Right lobe of liver (tissue), 6 donors: ENCODE results near the gene TRMT44. TPM values are rescaled to one million over a fixed set of nuclear protein-coding genes. Genes with fewer than 3 reads are reported as not detected.

ENCODE experiments used
- ATAC-seq, 4 donors: fragments of 200-7000 bp; cut with Tn5 transposase; one replicate each; pipeline ENCODE4 v1.9.1; 2020; ENCODE audit warnings: mild to moderate bottlenecking in 4 of 4, moderate library complexity in 4 of 4
- DNase-seq, 3 donors: peaks; one replicate each; pipeline ENCODE4 v3.0.0-alpha.2; 2020
- H3K27ac ChIP-seq, 3 donors: fragments of 200-600 bp; one replicate each; pipeline ENCODE4 v1.8.0; 2022
- H3K27me3 ChIP-seq, 2 donors: fragments of 200-600 bp; one replicate each; pipeline ENCODE4 v1.8.0; 2022
- H3K36me3 ChIP-seq, 4 donors: fragments of 200-600 bp; sonication (generic) in 1 of 4; one replicate each; pipeline versions ENCODE4 v1.5.1 to v1.8.0; 2017 to 2022; ENCODE audit warnings: control low read depth in 1 of 4
- H3K4me1 ChIP-seq, 4 donors: fragments of 200-600 bp; sonication (generic) in 1 of 4; one replicate each; pipeline versions ENCODE4 v1.5.1 to v1.8.0; 2017 to 2022; ENCODE audit warnings: control low read depth in 1 of 4
- H3K4me3 ChIP-seq, 3 donors: fragments of 200-600 bp; one replicate each; pipeline ENCODE4 v1.8.0; 2022
- H3K9me3 ChIP-seq, 4 donors: fragments of 200-600 bp; sonication (generic) in 1 of 4; one replicate each; pipeline versions ENCODE4 v1.5.1 to v1.8.0; 2017 to 2022; ENCODE audit warnings: control low read depth in 1 of 4
- CTCF ChIP-seq, 4 donors: fragments of 200-600 bp in 3 of 4; fragments of 450-650 bp in 1 of 4; IDR thresholded peaks; one replicate each; pipeline versions ENCODE4 v1.5.1 to v1.8.0; 2016 to 2022; ENCODE audit warnings: antibody characterized with exemption in 4 of 4, mild to moderate bottlenecking in 2 of 4
- POLR2A ChIP-seq: fragments of 450-650 bp; IDR thresholded peaks from one replicate; pipeline ENCODE4 v1.6.1; 2017; ENCODE audit warnings: antibody characterized with exemption, mild to moderate bottlenecking
- WGBS: methylation state at CpG from one replicate; pipeline ENCODE4 v1.1.6; 2018; ENCODE audit warnings: low coverage, low lambda C conversion rate; ENCODE audit not compliant: insufficient coverage; ENCODE audit errors: missing lambda C conversion rate; 5-methylcytosine and 5-hydroxymethylcytosine counted together
- intact Hi-C, 2 donors: fragments of 100-400 bp; cut with DNase I; formaldehyde crosslinking; loops; one replicate each; pipeline versions ENCODE4 v1.11.2 to v1.14.1; 2022
- total RNA-seq, 6 experiments: library from RNA; depleted of rRNA in 2 of 6; stranded (reverse); fragments of >200 nt in 2 of 6; fragmentation: NEBNext Ultra II Directional in 3 of 6; extraction: Animal tissue kit (Norgen Biotek cat#: 25700) in 3 of 6; gene quantifications; one replicate each; pipeline versions ENCODE4 v1.1.0 to v1.2.4, GENCODE V29; 2016 to 2023
- donor health status: DM: no; HTN: yes; CAD: no.
- donor health status: DM: no; HTN: no; CAD: no.
- donor health status: DM: no; HTN: no; CAD: no.
- donor health status: DM: no; HTN: yes; CAD: no.
- donor health status: DM: no; HTN: yes; CAD: no.

The TRMT44 gene
- total RNA-seq, 6 experiments from 2014 or later: 8.8 to 10.6 (median 9.6) TPM

DNA sequence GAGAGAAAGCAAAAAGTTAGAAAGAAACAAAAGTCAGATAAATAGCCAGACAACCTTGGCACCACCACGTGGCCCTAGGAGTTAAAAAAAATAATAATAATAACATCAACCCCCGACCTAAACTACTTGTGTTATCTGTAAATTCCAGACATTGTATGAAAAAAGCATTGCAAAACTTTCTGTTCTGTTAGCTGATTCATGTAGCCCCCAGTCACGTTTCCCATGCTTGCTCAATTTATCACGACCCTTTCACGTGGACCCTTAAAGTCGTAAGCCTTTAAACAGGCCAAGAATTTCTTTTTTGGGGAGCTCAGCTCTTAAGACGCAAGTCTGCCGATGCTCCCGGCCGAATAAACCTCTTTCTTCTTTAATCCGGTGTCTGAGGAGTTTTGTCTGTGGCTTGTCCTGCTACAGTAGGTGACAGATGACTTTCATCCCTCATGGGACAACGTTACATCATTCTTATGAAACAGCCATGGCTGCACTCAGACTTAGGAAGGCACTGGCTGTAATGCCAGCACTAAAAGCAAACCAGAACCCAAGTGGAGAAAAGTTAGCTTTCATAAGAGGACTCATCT is 574 bp upstream of the TRMT44 start:
- DNase-seq: no peak
- Histone ChIP-seq H3K4me3 (peak overlapping the region; percentile 85 to 100 (median 99)), H3K36me3 (no peaks in the 10 kb centered on the region), H3K9me3 (no peaks in the 10 kb centered on the region), H3K4me1 (peaks cover 0 to 47% (median 15%) of the 10 kb centered on the region in 4 donors), H3K27ac (peak overlapping the region; percentile 84 to 97 (median 92)), H3K27me3 (no peaks in the 10 kb centered on the region)
- ATAC-seq: peak; percentile 54 to 66 (median 58)
- intact Hi-C loops: no loop called here
- 5% methylated on average over 12 of the region's 12 CpGs for WGBS
- TF ChIP-seq POLR2A (no peak), CTCF (IDR thresholded peaks at IDR 0.05) (no peak)

DNA sequence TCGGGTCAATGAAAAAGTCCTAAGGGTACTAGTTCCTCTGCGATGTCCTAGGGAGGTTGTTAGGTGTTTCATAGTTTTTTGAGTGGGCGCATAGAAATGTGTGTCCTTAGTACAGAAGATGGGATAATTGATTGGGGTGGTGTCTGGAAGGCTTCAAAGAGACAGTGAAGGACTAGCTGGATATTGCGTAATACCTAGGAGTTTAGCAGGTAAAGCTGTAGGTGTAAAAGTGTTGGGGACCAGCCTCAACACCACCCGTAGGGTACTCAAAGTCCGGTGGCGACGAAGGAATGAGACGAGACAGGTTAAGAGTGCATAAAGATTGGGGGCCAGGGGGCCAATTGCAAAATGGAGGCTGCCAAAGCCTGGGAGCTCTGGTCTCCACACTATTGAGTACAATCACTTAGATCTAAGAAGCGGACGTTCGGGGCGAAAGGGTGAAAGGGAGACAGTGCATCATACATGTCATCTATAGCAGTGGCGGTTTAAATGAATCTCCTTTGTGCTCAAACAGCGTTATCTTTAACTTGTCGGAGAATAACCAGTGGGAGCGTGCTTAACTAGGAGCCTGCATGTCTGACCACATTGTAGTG is 1.0 kb downstream of the TRMT44 start:
- 54% methylated on average over 17 of the region's 17 CpGs for WGBS
- TF ChIP-seq CTCF (IDR thresholded peaks at IDR 0.05): no peak
- TF ChIP-seq POLR2A: no peak
- intact Hi-C loops: no loop called here
- no peaks in the 10 kb centered on the region for H3K27me3 ChIP-seq
- DNase-seq (no peak), ATAC-seq (no peak)
- H3K27ac ChIP-seq: no peak overlapping the region
- H3K4me3 ChIP-seq: peak overlapping the region; percentile 85 to 100 (median 99)
- peaks cover 0 to 33% (median 15%) of the 10 kb centered on the region in 4 donors for H3K4me1 ChIP-seq
- no peaks in the 10 kb centered on the region for H3K36me3 ChIP-seq
- H3K9me3 ChIP-seq: no peaks in the 10 kb centered on the region

DNA sequence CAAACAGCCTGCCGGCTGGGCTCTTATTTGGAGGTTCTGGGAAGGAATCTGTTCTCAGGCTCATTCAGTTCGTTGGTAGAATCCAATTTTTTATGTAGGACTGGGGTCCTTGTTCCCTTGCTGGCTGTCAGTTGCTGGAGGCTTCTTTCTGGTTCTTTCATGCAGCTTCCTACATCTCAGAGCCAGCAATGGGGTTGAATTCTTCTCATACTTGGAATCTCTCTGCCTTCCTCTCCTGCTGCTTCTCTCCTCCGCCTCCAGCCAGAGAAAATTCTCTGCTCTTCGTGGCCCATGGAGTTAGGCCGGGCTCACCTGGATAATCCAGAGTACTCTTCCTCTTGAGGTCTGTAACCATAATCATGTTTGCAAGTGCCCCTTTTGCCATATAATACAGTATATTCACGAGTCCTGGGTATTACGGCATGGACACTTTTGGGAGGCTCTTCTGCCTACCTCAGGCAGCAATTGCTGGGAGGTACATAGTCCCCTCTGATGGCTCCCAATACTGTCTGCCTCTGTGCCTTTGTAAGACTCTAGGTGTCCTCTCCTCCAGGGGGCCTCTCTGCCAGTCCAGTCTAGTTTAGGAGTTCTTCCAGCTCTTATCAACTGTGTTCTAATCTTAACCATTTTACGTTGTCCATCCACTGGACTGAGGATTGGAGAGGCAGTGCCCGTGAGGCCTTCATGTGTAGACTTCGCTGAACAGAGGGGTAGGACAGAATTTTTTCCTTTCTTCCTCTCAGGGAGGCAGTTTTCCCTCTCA is 2.2 kb downstream of the TRMT44 start:
- peaks cover 0 to 33% (median 15%) of the 10 kb centered on the region in 4 donors for H3K4me1 ChIP-seq
- no peak overlapping the region for H3K4me3 ChIP-seq
- DNase-seq (no peak), ATAC-seq (no peak)
- H3K9me3 ChIP-seq: no peaks in the 10 kb centered on the region
- intact Hi-C loops: no loop called here
- peaks cover 0 to 2% (median 0%) of the 10 kb centered on the region in 4 donors for H3K36me3 ChIP-seq
- H3K27me3 ChIP-seq: no peaks in the 10 kb centered on the region
- WGBS: 88% methylated on average over 6 of the region's 10 CpGs
- TF ChIP-seq POLR2A (no peak), CTCF (IDR thresholded peaks at IDR 0.05) (no peak)
- no peak overlapping the region for H3K27ac ChIP-seq

- 77% methylated on average over 5 of the region's 6 CpGs for WGBS
- no peak for DNase-seq
- TF ChIP-seq POLR2A (no peak), CTCF (IDR thresholded peaks at IDR 0.05) (no peak)
Measured at GRCh38 chr4:8443801-8444200, 3.2 kb downstream of the TRMT44 start.

More at GRCh38 chr4:8443801-8444200, 3.2 kb downstream of the TRMT44 start:
- no peaks in the 10 kb centered on the region for H3K9me3 ChIP-seq
- ATAC-seq: no peak
- peaks cover 0 to 2% (median 0%) of the 10 kb centered on the region in 4 donors for H3K36me3 ChIP-seq
- no peak overlapping the region for H3K4me3 ChIP-seq
- H3K27ac ChIP-seq: no peak overlapping the region
- H3K4me1 ChIP-seq: peaks cover 0 to 32% (median 14%) of the 10 kb centered on the region in 4 donors
- intact Hi-C loops: no loop called here
- no peaks in the 10 kb centered on the region for H3K27me3 ChIP-seq
